GM12872 (cell line): Measurements from ENCODE around the gene HIVEP1.

Experiments used
- TF ChIP-seq, protein P1 (sequence below): IDR thresholded peaks from 3 replicates; pipeline ENCODE4 v1.5.1; 2011; ENCODE audit warnings: low read depth, mild to moderate bottlenecking, low read length, moderate library complexity; ENCODE audit not compliant: insufficient read depth

Gene HIVEP1

GRCh38 chr6:11977193-11977592 lies 34.9 kb upstream of the HIVEP1 start:
- TF ChIP-seq, protein P1, sequence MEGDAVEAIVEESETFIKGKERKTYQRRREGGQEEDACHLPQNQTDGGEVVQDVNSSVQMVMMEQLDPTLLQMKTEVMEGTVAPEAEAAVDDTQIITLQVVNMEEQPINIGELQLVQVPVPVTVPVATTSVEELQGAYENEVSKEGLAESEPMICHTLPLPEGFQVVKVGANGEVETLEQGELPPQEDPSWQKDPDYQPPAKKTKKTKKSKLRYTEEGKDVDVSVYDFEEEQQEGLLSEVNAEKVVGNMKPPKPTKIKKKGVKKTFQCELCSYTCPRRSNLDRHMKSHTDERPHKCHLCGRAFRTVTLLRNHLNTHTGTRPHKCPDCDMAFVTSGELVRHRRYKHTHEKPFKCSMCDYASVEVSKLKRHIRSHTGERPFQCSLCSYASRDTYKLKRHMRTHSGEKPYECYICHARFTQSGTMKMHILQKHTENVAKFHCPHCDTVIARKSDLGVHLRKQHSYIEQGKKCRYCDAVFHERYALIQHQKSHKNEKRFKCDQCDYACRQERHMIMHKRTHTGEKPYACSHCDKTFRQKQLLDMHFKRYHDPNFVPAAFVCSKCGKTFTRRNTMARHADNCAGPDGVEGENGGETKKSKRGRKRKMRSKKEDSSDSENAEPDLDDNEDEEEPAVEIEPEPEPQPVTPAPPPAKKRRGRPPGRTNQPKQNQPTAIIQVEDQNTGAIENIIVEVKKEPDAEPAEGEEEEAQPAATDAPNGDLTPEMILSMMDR, result no peak

DNA sequence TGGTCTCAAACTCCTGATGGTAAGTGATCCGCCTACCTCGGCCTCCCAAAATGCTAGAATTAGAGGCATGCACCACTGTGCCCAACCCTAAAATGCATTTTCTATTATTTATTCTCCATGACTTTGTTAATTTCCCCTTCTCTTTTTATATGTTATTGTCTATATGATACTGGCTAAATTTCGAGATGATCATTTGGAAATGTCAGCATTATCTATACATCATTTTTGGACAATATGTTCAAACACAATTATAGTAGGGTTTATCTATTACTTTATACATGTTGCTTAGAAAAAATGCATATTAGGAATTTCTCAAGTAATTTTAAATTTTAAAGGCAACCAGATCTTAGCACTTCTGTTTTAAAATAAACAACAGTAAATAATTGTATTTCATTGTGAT lies 34.4 kb upstream of the HIVEP1 start:
- TF ChIP-seq, protein P1, result no peak

DNA sequence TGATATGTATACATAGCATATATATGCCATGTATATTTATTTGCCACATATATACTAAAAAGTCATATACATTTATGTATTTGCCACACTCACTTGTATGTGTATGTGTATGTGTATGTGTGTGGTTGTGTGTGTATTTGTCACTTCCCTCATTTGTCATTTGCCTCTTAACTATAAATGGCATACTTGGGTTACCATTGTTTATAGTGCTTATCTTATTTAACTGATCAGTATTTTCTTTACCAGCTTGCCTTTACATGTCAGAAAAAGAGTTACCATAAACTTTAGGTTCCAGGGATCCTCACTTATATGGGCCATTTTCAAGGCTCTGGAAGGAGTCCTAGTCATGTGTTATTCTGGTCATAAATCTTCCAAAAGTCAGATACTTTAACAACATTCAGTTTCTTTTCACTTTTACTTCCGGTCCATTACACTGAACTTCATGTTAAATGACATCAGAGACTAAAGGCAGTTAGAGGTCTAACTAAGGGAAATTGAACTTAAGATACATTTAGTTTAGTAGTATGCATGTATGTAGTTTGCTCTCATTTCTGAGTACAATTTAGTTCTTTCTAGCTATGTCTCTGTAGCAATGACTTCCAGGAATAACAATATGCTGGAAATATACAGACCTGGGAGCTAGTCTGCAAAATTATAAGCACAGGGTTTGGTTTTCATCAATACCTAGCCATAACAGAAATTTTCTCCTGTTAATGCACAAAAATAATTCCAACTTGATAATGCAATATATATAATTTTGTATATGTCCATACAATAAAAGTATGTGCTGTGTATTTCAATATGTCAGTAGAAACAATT lies 33.7 kb upstream of the HIVEP1 start:
- TF ChIP-seq, protein P1, result no peak

- TF ChIP-seq, protein P1, result no peak
Measured at GRCh38 chr6:11979866-11980265, 32.2 kb upstream of the HIVEP1 start.

GRCh38 chr6:11983306-11983705 lies 28.8 kb upstream of the HIVEP1 start:
- TF ChIP-seq, protein P1, result no peak

DNA sequence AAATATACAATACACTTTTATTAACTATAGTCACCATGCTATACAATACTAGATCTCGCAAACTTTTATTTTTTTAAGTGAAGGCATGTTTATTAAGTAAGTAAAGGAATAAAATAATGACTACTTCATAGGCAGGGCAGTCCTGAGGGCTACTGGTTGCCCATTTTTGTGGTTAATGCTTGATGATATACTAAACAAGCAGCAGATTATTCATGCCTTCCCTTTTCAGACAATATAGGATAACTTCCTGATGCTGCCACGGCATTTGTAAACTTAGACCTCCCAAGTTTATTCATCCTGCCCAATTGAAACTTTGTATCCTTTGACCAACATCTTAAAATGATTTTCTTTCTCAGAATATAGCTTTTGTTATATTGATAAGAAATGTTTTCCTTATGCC lies 24.7 kb upstream of the HIVEP1 start:
- TF ChIP-seq, protein P1, result no peak

DNA sequence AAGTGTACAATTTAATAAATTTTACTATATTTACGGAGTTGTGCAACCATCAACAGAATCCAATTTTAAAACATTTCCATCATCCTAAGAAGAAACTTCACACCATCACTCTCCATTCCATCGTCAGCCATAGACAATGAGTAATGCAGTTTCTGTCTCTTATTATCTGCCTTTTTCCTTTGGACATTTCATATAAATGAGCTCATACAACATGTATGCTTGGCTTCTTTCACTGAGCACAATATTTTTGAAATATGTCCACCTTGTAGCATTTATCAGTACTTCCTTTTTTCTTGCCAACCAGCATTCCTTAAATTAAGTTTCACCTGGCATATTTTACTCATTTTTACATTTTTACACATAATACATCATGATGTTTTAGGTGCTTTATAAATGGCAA lies 22.7 kb upstream of the HIVEP1 start:
- TF ChIP-seq, protein P1, result no peak

GRCh38 chr6:11992086-11992485 lies 20.0 kb upstream of the HIVEP1 start:
- TF ChIP-seq, protein P1, result no peak
